ENCODE results near the gene PAQR5.
"Not testable (repeated sequence)": the region's sequence is repeated elsewhere in the genome, so short reads cannot be mapped to it uniquely, and the experiment has no call there.

PAQR5 gene, protein sequence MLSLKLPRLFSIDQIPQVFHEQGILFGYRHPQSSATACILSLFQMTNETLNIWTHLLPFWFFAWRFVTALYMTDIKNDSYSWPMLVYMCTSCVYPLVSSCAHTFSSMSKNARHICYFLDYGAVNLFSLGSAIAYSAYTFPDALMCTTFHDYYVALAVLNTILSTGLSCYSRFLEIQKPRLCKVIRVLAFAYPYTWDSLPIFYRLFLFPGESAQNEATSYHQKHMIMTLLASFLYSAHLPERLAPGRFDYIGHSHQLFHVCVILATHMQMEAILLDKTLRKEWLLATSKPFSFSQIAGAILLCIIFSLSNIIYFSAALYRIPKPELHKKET

DNA sequence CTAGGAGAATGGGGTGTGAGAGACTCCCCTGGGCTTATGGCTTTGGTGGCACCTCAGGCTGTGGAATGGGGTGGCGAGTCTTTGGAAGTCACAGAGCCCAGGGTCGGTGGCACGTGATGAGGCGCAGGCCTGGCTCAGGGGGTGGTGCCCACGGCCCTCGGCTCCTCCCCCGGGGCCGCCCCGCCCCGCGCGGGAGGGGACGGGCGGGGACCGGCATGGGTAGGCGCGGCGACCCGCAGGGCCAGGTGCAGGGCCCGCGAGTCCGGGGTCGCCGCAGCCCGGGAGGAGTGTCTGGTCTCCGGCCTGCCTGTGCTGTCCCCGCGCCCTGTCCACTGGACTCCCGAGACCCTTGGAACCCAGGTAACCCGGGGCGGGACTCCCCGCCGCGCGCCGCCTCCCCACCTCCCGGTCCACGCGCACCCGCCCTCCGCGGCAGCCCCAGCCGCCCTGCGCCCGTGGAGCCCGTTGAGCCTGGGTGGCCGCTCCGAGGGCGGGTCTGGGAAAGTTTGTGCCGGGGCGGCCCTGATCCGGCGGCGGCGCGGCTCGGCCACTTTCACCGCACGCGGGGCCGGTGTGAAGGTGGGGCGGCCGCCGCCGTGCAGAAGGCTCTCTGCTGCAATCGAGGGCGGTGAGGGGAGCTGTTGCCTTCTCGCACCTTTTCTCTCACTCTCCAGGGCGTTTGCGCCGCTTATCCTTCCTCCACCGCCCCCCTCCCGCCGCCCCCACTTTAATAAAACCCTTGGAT, at the start of gene PAQR5:
Gene PAQR5 (plus strand): TSS at position 216 of the 745 bp plus-strand sequence. CDS start 61,169 bp downstream, outside the sequence.
- DNase-seq (ENCODE audit: low spot score) = no peak

DNA sequence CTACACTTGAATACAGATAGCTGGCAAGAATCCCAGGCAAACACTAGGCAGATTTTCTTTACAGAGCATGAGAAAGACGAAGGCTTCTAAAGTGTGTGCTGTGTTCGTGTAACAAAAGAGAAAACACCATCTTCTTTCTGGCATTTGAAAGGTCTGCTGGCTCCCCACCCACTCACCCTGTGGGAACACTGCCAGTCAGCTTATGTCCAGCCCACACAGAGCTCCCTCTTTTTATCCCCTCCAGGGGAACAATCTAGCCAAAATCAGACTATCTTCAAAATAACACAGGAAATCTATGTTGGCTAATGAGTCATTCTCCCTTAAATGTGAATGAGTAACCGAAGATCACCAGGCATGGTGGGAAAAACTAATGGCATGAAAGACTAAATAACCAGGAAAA, 45.6 kb upstream of the PAQR5 start:
- peak; percentile 31 for DNase-seq (ENCODE audit: low spot score)

DNA sequence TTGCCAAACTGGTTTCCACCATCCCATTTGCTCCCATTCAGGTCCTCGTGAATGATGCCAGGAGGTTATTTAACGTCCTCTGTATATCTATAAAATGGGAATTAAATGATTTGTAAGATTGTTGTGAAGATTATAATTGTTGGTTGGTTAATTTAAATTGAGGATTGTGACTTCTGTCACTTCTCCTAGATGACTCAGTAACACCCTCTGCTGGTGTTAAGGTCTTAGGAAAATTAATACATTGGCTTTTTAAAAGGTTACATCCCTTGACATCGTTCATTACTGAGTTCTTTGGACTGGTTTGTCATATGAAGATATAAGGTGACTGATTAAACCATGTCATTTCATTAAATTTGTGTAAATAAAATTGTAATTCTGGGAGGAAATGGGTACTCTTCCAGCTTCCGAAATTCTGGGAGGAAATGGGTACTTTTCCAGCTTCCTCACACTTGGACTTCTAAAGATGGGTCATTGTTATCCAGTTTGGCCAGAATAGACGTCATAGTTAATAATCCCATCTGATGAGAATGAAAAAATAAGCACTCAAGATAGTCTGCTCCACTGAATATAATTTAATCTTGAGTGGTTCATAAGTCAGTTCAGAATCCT, 33.3 kb upstream of the PAQR5 start:
- no peak for DNase-seq (ENCODE audit: low spot score)

DNA sequence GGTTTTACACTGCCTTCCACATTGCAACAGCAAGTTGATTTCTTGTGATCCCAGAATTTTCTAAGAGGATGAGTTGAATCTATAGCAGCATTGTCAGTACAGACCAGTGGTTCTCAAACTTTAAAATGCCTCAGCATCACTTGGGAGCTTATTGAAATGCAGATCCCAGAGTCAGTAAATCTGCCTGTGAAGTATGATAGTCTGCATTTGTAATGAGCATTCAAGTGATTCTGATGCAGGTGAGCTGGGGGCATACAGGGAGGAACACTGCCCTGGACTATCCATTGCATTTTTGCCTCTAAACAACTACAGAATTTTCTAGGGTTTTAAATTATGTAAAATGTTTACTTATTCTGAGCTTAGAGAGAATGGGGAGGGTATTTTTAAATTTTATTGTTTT, 27.5 kb upstream of the PAQR5 start:
- no peak for DNase-seq (ENCODE audit: low spot score)

DNA sequence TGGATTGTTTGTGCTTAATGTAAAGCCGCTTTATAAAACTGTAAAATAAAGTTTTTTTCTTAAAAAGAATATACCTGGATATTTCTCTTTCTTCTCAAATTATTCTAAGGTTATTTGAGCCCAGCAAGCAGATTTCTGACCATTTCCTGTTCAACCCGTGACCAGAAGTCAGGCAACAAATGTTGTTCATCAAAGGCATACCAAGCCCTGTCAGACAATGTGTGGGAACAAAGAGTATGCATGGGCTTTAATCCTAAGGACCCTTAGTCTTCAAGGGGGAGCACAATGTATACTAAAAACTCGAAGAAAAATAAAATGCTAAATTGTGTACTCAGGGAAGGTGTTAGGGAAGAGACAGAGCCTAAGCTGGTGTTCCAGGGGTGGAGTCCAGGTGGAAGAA, 26.6 kb upstream of the PAQR5 start:
- no peak for DNase-seq (ENCODE audit: low spot score)

DNA sequence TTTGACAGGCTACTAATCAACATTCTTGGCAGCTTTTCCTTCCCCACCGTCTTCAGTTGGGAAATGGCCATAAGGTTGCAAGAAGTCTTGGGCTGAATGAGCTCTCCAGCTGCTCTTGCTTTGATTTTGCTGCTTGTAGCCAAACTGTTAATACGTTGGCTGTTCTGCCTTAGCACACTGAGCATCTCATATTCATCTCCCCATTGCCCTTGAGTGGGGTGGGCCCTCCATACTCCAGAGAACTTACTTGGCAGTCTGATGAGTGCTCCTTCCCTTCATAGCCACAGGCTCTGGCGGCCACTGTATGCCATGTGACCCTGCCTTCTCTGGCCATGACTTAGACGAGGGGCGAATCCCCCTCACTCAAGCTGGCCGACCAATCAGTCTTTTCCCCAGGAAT, 25.8 kb upstream of the PAQR5 start:
- DNase-seq (ENCODE audit: low spot score) = no peak

DNA sequence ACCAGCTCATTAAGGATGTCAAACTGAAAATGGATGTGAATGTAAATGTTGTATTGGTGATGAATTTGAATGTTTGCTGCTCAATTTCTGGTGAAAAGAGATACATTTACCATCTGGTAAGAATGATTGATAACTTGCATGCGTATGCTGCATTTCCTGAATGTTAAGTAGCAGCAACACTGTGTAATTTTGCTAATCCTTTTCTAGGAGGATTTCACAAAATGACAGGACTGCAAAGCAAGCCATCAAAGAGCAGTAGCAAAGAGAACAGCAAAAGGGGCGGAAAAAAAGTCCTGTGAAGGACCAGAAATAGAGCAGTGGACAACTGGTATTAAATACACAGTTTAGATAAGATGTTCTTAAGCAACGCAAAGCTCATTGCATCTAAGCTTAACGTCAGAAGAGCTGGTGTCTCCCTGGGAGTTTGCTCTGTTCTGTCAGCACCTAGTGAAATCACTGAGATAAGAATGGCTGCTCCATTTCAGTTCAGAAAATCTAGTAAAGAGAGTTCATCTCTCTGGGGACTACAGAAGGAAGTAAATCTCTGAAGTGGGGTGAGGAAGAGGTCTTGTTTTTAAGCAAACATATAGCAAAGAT, 23.5 kb upstream of the PAQR5 start:
- DNase-seq (ENCODE audit: low spot score) = no peak

DNA sequence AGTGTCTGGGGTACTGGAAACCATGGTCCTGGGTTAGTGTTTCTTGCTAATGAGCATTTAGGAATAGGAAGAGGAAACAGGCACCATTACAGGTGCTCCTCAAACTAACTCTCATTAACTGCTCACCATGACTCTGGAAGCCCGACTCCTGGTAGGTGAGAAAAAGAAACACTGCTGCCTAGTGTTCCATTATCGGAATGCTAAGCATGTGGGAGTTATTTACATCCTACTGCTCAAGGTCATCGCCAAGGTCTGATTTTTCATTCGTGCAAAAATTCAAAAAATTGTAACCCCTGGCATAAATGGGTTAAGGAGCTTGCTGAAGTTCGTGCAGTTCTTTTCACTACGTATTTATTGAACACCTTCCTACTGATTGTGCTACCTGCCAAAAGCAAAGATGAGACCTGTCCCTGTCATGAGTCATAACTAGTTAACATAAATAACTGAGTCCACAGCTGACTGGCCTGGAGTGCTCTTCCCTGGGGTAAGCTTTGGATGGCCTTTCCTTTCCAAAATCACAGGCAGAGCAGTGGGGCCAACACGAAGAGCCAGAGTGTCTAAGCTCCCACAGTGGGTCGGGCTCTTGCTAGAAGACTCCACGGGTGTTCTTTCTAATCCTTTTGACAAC, 22.7 kb upstream of the PAQR5 start:
- no peak for DNase-seq (ENCODE audit: low spot score)

DNA sequence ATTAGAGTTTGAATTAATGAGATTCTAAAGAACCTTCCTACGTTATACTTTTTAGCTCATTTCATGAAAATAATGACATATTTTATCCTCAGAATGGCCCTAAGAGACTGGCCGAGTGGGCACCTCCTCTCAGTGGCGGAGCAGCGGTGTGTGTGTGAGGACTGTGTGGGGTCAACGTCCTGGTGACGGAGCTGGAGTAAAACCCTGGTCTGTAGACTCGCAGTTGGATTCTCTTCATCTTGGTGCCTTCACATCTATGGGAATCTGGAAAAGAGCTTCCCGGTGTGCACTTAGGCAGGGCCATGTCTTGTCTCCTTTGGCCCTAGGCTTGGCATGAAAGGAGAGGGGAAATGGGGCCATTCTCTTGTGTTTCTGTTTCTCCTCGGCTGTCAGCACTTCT, 21.4 kb upstream of the PAQR5 start:
- DNase-seq (ENCODE audit: low spot score) = no peak

DNA sequence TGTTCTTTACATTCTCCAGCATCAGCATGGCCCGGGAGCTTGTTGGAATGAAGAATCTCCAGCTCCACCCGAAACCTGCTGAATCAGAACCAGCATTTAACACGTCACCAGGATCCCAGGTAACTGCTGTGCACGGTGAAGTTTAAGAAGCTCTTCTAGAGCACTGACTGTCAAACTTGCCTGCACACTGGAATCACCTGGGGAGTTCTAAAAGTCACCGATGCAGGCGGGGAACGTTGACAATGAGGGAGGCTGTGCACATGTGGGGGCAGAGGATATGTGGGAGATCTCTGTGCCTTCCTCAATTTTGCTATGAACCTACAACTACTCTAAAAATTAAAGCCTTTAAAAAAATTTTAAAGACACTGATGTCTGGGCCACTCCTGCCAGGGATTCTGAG, 19.1 kb upstream of the PAQR5 start:
- peak; percentile 29 for DNase-seq (ENCODE audit: low spot score)

DNA sequence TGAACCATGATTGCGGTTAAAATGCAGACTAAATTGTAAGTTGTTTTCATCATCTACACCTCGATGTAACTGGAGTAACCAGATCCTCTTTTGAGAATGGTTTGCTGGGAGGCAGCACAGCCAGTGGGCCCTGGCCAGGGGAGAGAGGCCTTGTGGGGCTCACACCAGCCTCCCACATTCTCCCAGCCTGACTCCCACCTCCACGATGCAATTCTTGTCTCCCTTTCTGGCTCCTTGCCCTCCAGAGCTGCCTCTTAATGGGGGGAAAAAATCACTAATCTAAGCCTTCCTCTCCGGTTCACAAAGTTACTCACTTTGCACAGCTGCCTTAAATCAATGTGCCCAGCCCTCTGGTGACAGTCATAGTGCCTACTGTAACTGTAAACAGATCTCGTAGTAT, 17.9 kb upstream of the PAQR5 start:
- DNase-seq (ENCODE audit: low spot score) = no peak

DNA sequence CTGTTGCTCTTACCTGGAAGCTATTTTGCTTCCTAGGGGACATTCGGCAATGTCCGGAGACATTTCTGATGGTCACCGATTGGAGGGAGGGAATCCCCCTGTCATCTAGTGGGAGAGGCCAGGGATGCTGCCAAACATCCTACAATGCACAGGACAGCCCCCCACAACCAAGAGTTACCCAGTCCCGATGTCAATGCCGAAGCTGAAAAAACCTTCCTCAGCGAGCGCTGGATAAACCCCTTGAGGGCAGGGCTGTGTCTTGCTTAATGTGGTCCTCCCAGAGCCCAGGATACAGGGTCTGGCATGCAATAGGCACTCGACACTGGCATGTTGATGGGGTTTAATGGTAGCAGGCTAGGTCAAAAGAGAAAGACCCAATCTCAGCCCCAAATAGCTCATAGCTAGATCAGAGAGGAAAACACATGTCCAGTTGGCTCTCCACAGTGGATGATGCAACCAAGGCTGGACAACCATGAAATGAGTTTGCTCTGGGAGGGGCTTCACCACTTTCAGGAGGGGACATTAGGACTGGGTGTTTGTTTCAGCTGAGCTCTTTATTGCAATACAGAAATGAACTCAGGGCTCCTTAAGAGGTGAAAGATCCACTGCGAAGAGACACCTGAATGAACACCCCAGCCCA, 16.5 kb upstream of the PAQR5 start:
- no peak for DNase-seq (ENCODE audit: low spot score)

DNA sequence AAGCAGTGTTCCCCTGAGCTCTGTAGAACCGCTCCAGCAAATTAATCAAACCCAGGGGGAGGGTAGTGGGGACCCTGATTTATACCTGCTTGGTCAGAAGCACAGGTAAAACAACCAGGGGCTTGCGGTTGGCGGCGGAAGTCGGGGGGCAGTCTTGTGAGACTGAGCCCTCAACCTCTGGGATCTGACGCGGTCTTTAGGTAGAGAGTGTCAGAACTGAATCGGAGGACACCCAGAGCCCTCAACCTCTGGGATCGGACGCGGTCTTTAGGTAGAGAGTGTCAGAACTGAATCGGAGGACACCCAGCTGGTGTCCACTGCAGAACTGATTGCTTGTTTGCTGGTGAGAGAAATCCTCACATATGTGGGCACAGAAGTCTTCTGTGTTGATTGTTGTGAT, 12.9 kb upstream of the PAQR5 start:
- no peak for DNase-seq (ENCODE audit: low spot score)

DNA sequence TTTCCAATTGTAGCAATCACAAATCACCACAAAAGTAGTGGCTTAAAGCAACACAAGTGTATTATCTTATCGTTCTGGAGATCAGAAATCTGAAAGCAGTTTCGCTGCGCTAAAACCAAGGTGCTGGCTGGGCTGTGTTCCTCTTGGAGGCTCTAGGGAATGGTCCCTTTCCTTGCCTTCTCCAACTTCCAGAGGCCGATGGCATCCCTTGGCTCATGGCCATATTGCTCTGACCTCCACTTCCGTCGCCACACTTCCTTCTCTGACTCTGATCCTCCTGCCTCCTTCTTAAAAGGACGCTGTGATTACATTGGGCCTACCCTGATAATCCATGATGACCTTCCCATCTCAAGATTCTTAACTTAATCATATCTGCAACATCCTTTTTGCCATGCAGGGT, 10.7 kb upstream of the PAQR5 start:
- no peak for DNase-seq (ENCODE audit: low spot score)

DNA sequence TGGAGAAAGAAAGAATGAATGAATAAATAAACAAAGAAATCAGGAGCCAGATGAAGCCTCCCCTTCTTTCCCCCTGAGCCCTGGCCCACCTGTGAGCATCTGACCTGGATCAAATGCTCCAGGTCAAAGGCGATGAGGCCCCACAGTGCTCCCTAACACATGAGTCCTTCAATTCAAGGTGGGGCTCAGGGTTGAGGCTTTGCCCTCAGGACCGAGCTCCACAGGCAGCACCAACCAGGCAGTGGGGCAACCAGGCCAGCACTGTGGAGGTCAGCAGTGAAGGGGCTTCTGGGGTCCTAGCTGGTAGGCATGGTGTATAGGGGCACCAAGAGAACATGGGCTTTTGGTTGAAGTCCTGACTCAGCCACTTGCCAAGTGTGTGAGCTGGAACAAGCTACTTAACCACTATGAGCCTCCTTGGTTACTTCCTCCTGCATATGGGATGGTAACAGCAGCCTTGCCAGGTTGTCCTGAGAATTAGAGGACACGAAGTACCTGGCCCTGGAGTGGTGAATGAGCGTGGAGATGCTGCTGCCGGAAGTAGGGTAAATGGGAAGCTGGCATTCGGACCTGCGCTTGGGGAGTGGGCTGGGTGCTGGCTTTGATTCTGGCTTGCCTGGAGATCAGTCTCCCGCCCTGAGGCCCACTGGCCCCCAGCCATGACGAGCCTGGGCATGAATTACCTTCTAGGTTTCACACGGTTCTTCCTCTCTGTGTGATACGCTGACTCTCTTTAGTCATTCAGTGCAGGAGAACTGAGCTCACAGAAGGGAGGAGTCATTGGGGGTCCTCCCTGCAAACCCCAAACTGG, 10.0 kb upstream of the PAQR5 start:
- DNase-seq (ENCODE audit: low spot score) = no peak

DNA sequence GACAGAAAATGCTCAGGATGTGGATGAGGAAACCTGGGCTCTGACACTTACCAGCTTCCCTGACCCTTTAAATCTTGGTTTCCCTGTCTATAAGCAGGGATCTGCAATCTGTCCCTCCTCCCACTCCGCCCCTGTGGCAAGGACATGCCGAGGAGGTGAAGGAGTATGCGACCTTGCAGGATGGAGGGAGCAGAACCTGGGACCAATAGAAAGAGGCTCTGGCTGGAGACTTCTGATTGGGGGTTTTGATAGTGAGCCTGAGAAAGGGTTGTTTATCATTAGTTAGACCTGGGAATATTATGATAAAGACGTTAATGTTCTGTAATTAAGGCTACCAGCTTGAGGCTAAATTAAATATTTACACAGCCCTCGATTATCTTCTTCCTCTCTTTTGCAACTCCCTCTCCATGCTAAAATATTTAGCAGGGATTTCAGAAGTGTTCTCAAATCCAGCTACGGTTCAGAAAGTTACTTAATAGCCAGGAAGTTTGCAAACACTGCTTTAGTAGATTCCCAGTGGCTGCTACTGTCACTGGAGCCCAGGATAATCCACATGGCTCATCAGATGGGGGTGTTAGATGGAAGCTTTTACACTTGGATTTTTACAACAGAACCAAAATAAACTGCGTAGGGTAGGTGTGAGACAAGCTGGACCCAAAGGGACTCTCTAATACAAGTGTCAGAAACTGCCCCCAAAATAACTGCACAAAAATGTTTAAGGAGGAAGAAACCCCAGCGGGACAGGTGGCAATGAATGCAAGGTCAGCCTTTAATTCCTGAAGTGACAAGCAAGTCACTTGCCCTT, 9.2 kb upstream of the PAQR5 start:
- no peak for DNase-seq (ENCODE audit: low spot score)

DNA sequence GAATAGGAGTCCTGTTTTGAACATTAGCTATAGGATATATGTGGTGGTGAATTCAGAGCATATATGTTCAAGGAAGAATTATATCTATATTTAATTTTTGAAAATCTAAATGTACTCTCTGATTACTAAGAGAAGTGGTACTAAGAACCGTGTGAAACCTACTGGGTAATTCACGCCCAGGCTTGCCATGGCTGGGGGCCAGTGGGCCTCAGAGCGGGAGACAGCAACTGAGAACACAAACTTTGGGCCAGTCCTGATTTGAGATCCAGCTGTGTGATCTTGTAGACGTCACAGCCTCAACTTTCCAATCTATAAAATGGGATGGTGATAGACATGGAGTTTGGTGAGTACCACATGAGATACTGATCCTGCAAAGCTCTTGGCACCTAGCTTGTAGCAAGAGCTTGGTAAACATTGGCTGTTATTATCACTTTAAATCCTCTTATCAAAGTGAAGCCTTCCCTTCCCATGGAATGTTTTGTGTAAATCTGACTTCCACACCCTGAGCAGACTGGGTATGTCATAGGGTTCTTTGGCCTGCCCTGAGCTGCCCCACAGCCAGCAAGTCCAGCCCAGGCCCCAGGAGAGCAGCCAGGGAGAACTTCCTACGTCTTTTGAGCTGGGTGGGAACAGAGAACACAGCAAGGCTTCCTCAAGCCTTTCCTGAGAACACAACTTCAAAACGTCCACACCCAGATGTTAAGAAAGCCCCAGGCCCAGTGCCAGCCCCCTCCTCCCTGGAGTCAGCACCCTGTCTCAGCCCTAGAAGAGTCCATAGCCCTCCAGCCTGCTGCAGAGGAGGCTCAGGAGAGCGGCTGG, 8.2 kb upstream of the PAQR5 start:
- DNase-seq (ENCODE audit: low spot score) = no peak

DNA sequence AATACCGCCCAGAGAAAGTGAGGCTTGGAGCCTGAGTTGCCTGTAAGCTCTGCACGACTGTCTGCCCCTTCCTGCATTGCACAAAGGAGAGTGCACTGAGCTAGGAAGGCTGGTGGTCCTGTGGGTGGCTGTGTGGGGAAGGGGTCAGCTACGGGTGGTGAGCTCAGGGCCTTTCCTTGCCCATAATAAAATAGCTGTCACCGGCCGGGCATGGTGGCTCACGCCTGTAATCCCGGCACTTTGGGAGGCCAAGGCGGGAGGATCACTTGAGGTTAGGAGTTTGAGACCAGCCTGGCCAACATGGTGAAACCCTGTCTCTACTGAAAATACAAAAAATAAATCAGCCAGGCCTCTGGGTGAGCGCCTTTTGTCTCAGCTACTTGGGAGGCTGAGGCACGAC, 7.1 kb upstream of the PAQR5 start:
- DNase-seq (ENCODE audit: low spot score) = not testable (repeated sequence)

DNA sequence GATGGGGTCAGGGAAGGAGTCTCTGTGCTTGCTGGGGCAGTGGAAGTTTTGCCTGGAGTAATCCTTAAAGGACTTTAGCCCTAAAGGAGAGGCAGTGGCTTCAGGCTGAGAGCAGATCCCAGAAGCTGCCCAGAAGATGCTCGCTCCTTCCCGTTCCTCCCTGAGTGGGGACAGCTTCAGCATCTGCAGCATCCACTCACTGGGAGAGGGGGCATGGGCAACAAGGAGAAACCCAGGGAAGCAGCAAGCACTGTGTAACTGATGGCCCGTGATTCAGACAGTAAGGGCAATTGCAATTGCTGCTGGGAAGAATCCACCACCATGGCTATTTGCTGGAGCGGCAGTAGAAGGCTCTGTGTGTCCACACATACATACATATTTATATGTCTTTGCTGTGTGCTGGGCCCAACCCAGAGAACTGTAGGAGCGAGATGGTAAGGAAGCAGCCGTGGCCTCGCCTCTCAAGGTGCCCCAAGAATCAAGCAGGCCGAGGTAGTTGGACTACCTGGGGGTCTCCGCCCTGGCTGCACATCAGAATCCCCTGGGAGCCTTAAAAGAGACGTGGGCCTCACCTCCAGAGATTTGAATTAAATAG, 5.8 kb upstream of the PAQR5 start:
- no peak for DNase-seq (ENCODE audit: low spot score)
